WTC11 (cell line): ENCODE results near the gene ANK2.

ENCODE experiments used
- ATF2 ChIP-seq: sonication (generic); formaldehyde crosslinking; IDR thresholded peaks from 2 replicates; pipeline ENCODE4 v1.8.1; 2022; ENCODE audit warnings: low read depth, missing genetic modification reagents, borderline replicate concordance
- ATF3 ChIP-seq: sonication (generic); formaldehyde crosslinking; conservative IDR thresholded peaks from 2 replicates; pipeline ENCODE4 v1.8.1; 2022; ENCODE audit warnings: mild to moderate bottlenecking, missing genetic modification reagents
- NFYB ChIP-seq: sonication (generic); formaldehyde crosslinking; conservative IDR thresholded peaks from 2 replicates; pipeline ENCODE4 v1.8.0; 2022; ENCODE audit warnings: low read depth, missing genetic modification reagents
- TEAD1 ChIP-seq: sonication (generic); formaldehyde crosslinking; IDR thresholded peaks from 2 replicates; pipeline ENCODE4 v1.8.0; 2022; ENCODE audit warnings: mild to moderate bottlenecking, missing genetic modification reagents
- TP53 ChIP-seq: sonication (generic); formaldehyde crosslinking; IDR thresholded peaks from 2 replicates; pipeline ENCODE4 v1.8.1; 2023; ENCODE audit warnings: mild to moderate bottlenecking, missing genetic modification reagents
- USF2 ChIP-seq: sonication (generic); formaldehyde crosslinking; IDR thresholded peaks from 2 replicates; pipeline ENCODE4 v1.8.1; 2023; ENCODE audit warnings: mild to moderate bottlenecking, missing genetic modification reagents, moderate library complexity
- ZBTB21 ChIP-seq: sonication (generic); formaldehyde crosslinking; IDR thresholded peaks from 2 replicates; pipeline ENCODE4 v1.8.1; 2023; ENCODE audit warnings: mild to moderate bottlenecking, missing genetic modification reagents, borderline replicate concordance
- ZNF121 ChIP-seq: sonication (generic); formaldehyde crosslinking; IDR thresholded peaks from 2 replicates; pipeline ENCODE4 v1.8.0; 2023; ENCODE audit warnings: missing genetic modification reagents
- ZNF232 ChIP-seq: sonication (generic); formaldehyde crosslinking; IDR thresholded peaks from 2 replicates; pipeline ENCODE4 v1.8.0; 2022; ENCODE audit warnings: mild to moderate bottlenecking, missing genetic modification reagents
- TF ChIP-seq, protein P1 (sequence below): fragments of 200-600 bp; IDR thresholded peaks from 2 replicates; pipeline ENCODE4 v1.8.0; 2022; ENCODE audit warnings: antibody characterized with exemption
- TF ChIP-seq, protein P2 (sequence below): sonication (generic); formaldehyde crosslinking; IDR thresholded peaks from 2 replicates; pipeline ENCODE4 v1.8.0; 2022; ENCODE audit warnings: missing genetic modification reagents
- TF ChIP-seq, protein P3 (sequence below): sonication (generic); formaldehyde crosslinking; IDR thresholded peaks from 2 replicates; pipeline ENCODE4 v1.8.0; 2022; ENCODE audit warnings: mild to moderate bottlenecking, missing genetic modification reagents

- TF ChIP-seq, protein P1, sequence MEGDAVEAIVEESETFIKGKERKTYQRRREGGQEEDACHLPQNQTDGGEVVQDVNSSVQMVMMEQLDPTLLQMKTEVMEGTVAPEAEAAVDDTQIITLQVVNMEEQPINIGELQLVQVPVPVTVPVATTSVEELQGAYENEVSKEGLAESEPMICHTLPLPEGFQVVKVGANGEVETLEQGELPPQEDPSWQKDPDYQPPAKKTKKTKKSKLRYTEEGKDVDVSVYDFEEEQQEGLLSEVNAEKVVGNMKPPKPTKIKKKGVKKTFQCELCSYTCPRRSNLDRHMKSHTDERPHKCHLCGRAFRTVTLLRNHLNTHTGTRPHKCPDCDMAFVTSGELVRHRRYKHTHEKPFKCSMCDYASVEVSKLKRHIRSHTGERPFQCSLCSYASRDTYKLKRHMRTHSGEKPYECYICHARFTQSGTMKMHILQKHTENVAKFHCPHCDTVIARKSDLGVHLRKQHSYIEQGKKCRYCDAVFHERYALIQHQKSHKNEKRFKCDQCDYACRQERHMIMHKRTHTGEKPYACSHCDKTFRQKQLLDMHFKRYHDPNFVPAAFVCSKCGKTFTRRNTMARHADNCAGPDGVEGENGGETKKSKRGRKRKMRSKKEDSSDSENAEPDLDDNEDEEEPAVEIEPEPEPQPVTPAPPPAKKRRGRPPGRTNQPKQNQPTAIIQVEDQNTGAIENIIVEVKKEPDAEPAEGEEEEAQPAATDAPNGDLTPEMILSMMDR: no peak
- TF ChIP-seq USF2 (CRISPR knock-in tag) (no peak), ATF2 (no peak), ATF3 (CRISPR knock-in tag) (no peak), ZNF232 (no peak), TEAD1 (CRISPR knock-in tag) (no peak), ZBTB21 (CRISPR knock-in tag) (no peak), NFYB (CRISPR knock-in tag) (no peak), TP53 (CRISPR knock-in tag) (no peak), ZNF121 (CRISPR knock-in tag) (no peak)
- TF ChIP-seq, protein P2, sequence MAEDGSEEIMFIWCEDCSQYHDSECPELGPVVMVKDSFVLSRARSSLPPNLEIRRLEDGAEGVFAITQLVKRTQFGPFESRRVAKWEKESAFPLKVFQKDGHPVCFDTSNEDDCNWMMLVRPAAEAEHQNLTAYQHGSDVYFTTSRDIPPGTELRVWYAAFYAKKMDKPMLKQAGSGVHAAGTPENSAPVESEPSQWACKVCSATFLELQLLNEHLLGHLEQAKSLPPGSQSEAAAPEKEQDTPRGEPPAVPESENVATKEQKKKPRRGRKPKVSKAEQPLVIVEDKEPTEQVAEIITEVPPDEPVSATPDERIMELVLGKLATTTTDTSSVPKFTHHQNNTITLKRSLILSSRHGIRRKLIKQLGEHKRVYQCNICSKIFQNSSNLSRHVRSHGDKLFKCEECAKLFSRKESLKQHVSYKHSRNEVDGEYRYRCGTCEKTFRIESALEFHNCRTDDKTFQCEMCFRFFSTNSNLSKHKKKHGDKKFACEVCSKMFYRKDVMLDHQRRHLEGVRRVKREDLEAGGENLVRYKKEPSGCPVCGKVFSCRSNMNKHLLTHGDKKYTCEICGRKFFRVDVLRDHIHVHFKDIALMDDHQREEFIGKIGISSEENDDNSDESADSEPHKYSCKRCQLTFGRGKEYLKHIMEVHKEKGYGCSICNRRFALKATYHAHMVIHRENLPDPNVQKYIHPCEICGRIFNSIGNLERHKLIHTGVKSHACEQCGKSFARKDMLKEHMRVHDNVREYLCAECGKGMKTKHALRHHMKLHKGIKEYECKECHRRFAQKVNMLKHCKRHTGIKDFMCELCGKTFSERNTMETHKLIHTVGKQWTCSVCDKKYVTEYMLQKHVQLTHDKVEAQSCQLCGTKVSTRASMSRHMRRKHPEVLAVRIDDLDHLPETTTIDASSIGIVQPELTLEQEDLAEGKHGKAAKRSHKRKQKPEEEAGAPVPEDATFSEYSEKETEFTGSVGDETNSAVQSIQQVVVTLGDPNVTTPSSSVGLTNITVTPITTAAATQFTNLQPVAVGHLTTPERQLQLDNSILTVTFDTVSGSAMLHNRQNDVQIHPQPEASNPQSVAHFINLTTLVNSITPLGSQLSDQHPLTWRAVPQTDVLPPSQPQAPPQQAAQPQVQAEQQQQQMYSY (CRISPR knock-in tag): no peak
- TF ChIP-seq, protein P3, sequence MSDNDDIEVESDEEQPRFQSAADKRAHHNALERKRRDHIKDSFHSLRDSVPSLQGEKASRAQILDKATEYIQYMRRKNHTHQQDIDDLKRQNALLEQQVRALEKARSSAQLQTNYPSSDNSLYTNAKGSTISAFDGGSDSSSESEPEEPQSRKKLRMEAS (CRISPR knock-in tag): no peak
These were observed 82.2 kb downstream of the ANK2 start for GRCh38 chr4:113131621-113132020.
